ENCODE data around the gene GPRC6A. TPM values are rescaled to one million over a fixed set of nuclear protein-coding genes. Genes with fewer than 3 reads are reported as not detected.
"Not testable (repeated sequence)": the region's sequence is repeated elsewhere in the genome, so short reads cannot be mapped to it uniquely, and the experiment has no call there.

GPRC6A gene, protein sequence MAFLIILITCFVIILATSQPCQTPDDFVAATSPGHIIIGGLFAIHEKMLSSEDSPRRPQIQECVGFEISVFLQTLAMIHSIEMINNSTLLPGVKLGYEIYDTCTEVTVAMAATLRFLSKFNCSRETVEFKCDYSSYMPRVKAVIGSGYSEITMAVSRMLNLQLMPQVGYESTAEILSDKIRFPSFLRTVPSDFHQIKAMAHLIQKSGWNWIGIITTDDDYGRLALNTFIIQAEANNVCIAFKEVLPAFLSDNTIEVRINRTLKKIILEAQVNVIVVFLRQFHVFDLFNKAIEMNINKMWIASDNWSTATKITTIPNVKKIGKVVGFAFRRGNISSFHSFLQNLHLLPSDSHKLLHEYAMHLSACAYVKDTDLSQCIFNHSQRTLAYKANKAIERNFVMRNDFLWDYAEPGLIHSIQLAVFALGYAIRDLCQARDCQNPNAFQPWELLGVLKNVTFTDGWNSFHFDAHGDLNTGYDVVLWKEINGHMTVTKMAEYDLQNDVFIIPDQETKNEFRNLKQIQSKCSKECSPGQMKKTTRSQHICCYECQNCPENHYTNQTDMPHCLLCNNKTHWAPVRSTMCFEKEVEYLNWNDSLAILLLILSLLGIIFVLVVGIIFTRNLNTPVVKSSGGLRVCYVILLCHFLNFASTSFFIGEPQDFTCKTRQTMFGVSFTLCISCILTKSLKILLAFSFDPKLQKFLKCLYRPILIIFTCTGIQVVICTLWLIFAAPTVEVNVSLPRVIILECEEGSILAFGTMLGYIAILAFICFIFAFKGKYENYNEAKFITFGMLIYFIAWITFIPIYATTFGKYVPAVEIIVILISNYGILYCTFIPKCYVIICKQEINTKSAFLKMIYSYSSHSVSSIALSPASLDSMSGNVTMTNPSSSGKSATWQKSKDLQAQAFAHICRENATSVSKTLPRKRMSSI
- not detected for polyA plus RNA-seq (2013, experiment 1 of 2; ENCODE audit: insufficient read length)
- polyA plus RNA-seq (2013, experiment 2 of 2; ENCODE audit: insufficient read length) = not detected

DNA sequence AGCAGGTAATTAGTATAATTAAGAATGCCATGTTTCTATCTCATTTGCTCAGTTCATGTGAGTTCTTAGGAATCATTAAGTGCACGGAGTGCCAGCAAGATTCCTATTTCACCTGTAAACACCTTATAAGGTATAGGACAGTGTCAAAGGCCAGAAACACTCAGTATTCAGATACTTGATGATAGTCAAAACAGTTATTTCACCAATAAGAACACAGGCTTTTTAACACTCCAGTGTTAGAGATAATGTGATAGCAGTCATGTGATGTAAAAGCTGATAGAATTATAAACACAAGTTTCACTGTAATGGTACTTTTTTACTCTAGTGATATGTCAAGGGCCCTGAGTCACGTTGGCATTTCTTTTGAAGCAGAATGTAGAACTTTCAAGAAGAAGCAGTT, at the start of gene GPRC6A:
Gene GPRC6A, minus strand, starts transcription at position 101 of the 400 bp plus-strand sequence. Its CDS starts 70 bp downstream, at position 31.
- no peak for DNase-seq

DNA sequence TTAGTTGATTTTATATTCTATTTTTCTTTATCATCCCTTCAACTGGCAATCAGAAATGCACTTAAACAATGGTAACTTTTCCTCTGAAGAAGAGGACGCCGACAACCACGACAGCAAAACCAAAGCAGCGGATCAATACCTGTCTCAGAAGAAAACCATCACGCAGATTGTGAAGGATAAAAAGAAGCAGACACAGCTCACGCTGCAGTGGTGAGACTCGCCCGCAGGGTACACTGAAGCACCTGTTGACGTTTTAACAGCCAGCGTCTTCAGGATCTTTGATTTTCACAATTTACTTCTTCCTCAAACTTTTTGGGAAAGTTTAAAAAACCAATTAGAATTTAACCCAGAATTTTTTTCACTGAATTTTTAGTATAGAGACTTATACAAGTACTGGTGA, 48.9 kb upstream of the GPRC6A start:
- DNase-seq = no peak

- DNase-seq = no peak
These were observed 48.0 kb upstream of the GPRC6A start, which contains the start of gene RFX6 for GRCh38 chr6:116876635-116877611. TSS of gene RFX6 (plus strand) at chr6:116877242. CDS start at chr6:116877276, 34 bp downstream.

GRCh38 chr6:116876107-116876506, 47.2 kb upstream of the GPRC6A start:
- no peak for DNase-seq

GRCh38 chr6:116872771-116873170, 43.9 kb upstream of the GPRC6A start:
- DNase-seq = no peak

DNA sequence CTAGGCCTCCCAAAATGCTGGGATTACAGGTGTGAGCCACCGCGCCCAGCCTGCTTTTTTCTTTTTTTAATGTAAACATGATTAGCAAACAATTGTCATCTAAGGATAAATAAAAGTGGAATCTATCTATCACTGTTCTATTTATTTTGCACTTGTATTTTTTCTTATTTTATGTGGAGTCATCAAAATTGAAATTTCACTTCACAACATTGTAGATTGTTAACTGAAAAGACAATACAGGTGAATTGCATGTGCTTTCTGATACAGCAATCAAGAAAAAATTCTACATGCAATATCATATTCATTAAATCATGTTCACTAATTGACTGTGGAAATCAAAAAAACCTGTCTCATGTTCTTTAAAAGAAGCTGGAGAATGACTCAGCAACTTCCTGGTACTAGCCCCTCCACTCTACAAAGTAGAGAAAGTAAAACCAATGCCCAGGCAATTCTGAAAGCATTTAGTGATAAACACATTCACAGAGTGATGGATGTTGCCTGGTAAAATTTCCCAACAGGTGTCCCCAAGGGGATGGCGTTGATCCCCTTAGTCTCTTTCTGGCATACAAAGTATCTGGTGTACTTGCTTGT, 37.5 kb upstream of the GPRC6A start:
- DNase-seq = no peak

GRCh38 chr6:116859264-116859663, 30.4 kb upstream of the GPRC6A start:
- DNase-seq = no peak

GRCh38 chr6:116858060-116858459, 29.2 kb upstream of the GPRC6A start:
- no peak for DNase-seq

GRCh38 chr6:116847227-116847626, 18.3 kb upstream of the GPRC6A start:
- peak; percentile 39 for DNase-seq

DNA sequence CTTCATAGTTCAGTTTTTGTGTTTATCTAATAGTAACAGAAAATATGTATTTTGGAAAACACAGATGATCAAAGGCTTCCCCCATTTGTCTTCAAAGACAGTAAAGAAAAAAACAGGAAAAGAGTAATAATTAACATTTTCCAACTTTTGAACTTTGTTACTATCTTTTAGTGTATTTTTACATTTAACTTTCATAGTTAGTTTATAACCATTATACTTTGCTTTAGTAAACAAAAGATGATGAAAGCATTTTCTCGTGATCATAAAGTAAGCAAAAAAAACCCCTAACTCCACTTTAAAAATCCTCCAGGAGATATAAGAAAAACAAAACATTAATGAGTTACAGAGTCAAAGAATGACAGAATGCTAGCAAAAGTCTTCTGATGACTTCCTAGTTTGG, 13.6 kb upstream of the GPRC6A start:
- DNase-seq = no peak

GRCh38 chr6:116840091-116840490, 11.2 kb upstream of the GPRC6A start:
- DNase-seq = peak; percentile 68

- no peak for DNase-seq
These were observed 7.9 kb upstream of the GPRC6A start for GRCh38 chr6:116836606-116837342.

DNA sequence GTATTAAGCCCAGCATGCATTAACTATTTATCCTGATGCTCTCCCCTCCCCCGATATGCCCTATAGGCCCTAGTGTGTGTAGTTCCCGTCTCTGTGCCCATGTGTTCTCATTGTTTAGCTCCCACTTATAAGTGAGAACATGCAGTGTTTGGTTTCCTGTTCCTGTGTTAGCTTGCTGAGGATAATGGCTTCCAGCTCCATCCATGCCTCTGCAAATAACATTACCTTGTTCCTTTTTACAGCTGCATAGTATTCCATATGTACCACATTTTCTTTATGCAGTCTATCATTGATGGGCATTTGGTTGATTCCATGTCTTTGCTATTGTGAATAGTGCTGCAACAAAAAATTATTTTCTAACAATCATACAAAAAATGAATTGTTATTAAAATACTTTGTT, 5.6 kb upstream of the GPRC6A start:
- DNase-seq = not testable (repeated sequence)

DNA sequence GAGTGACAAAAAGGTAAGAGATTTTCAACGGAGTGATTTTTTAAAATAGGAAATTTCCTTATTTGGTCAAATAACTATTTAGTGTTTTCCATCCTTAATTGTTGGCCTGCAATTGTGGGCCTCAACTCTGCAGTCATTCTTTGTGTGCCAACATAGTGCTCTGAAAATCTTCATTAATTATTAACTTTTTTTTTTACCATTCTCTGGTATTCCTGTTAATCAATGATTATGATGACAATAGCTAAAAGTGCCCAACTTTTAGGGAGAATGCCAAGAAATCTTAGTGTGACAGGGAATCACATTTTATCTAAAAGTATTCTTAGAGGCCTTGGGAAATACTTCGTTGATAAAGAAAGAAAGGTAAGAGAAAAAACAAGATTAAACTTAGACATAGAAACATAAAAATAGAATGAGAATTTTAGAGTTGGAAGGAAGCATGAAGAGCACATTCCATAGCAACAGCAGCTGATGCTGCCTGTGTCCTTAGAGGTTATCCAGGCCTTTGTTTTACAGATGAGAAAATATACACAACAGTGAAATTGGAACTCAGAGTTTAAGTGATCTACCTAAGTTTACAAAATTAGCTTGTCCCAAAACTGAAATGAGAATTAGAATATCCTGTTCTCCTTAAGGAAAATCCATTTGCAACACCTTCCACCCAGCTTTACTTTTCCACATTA, 1.2 kb downstream of the GPRC6A start:
- no peak for DNase-seq

DNA sequence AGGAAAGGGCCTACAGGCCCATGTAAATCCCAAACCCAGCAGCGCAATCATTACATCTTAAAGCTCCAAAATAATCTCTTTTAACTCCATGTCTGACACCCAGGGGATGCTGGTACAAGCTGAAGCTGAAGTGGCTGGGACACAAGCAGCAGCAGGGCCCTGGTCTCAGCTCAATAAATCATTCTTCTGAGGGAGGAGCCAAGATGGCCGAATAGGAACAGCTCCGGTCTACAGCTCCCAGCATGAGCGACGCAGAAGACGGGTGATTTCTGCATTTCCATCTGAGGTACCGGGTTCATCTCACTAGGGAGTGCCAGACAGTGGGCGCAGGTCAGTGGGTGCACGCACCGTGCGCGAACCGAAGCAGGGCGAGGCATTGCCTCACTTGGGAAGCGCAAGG, 12.5 kb downstream of the GPRC6A start:
- not testable (repeated sequence) for DNase-seq

DNA sequence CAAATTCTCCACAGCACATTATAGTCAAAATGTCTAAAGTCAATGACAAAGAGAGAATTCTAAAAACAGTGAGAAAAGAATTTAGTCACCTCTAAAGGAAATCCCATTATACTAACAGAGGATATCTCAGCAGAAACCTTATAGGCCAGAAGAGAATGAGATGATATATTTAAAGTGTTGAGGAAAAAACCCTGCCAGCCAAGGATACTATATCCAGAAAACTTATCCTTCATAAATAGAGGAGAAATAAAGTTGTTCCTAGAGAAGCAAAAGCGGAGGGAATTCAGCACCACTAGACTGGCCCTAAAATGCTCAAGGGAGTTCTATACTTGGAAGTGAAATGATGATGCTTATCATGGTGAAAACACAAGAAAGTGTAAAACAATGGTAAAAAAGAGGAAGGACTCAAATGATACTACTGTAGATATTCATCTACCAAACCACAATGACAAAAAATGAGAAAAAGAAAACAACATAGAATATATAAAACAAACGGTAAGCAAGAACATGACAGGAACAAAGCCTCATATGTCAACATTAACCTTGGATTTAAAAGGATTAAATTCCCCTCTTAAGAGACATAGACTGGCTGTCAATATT, 16.7 kb downstream of the GPRC6A start:
- DNase-seq = no peak

- DNase-seq = no peak
These were observed 26.9 kb downstream of the GPRC6A start for GRCh38 chr6:116801971-116802370.

GRCh38 chr6:116799945-116800344, 28.9 kb downstream of the GPRC6A start:
- no peak for DNase-seq

GRCh38 chr6:116797585-116797984, 31.3 kb downstream of the GPRC6A start:
- no peak for DNase-seq

GRCh38 chr6:116793224-116793623, 35.7 kb downstream of the GPRC6A start:
- DNase-seq = no peak

Measured in fibroblast of skin of back (primary cell).